Stimulated activated CD8-positive, alpha-beta memory T cell treated with anti-CD3 and anti-CD28 coated beads, Interleukin-4, amount 100 ng/mL, for 1 hour (primary cell): ENCODE data around the gene ACTN3.
A peak's percentile ranks its signal among the peaks of the same experiment; 100 is the strongest.
"Not testable (repeated sequence)": the region's sequence is repeated elsewhere in the genome, so short reads cannot be mapped to it uniquely, and the experiment has no call there.

Experiments used
- DNase-seq, 2 donors: peaks; one replicate each; pipeline ENCODE4 v3.0.0-alpha.2; 2020; ENCODE audit warnings: low read depth in 2 of 2, low spot score in 1 of 2

The ACTN3 gene

DNA sequence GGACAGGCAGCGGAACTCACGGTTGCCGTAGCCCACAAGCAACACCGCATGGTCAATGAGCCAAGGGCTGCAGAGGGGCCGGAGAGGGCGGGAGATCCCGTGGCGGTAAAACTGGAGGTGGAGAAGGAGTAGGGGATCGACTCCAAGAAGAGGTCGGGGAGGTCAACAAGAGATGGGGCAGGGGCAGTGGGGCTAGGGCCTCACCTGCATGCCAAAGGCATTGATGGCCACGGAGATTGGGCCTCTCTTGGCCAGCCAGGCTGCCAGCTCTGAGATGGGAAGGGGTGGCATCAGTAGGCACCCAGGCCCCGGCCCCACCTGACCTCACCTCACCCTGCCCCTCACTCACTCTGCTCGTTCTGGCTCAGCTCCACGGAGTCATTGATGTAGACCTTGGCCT is 17.8 kb downstream of the ACTN3 start:
- DNase-seq = no peak

DNA sequence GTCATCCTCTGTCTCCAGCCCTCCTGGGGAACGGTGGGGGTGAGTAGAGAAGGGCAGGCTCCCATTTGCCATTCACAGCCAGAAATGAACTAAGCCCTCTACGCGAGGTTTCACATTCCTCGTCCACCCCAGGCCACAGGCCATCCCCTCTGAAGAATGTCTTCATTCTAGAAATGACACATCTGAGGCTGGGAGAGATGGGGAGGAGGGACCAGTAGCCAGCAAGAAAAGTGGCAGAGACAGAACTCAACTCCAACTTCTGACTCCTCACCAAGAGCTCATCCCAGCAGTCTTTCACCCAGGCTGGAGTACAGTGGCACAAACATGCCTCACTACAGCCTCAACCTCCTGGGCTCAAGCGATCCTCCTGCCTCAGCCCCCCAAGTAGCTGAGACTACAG is 18.3 kb downstream of the ACTN3 start:
- DNase-seq = no peak

DNA sequence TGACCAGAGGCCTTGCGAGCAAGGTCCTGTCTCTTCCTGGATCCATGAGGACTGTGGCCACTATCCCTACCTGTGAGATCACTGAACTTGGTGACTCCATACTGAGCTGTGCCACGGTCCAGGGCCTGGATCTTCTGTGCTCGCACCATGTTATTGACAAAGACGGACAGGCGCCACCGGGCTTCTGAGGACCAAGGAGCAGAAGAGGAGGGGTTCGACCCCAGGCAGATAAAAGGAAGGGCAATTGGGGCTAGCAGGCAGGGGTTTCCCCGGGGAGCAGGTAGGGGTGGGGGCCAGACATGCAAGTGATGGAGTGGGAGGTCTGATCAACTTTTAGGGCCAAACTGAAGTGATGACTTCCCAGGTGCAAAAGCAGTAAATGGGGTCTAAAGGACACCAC is 19.5 kb downstream of the ACTN3 start:
- DNase-seq = no peak

DNA sequence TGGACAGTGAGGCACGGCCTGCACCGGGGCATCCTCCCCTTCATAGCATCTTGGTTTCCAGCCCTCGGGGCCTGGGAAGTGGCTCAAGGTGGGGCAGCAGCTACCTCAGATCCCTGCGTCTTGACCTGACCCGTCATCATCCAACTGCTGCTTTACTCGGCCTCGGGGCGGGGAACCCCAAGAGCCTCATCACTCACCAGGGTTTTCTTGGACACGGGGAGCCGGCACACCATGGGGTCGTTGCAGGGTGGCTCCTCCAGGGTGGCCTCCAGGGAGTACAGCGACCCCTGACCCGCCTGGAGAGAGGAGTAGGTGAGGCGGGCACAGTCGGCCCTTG is 21.1 kb downstream of the ACTN3 start:
- no peak for DNase-seq

DNA sequence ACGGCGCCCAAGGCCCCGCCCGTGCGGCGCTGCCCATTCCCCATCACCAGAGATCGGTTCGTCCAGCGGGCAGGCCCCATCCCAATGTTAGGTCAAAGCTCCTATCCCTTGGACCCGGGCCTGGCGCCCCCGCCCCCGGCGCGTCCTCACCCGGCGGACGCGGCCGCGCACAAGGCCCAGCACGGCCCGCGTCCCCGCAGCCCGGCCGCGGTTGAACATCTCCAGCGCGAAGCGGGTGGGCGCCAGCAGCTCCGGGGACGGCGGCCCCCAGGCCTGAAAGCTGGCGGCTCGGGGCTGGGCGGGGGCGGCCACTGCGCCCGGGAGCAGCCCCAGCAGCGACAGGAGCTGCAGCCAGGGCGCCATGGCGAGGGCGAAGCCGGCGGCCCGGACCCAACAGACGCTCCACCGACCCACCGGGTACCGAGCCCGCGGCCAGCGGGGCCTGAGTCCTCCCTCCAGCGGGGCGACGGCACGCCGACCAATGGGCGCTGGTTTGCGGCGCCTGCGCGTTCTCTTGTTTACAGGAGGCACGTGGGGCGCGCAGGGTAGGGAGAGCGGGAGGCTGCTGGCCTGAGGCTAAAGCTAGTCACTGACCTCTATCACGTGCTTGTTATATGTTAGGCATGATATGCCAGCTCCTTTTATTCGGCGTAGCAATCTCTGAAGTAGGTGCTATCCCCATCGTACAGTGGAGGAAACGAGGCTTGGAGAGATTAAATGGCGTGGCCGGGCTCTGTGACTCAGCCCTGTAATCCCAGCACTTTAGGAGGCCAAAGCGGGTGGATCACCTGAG is 21.6 kb downstream of the ACTN3 start, which contains the start of gene CTSF:
Gene CTSF (minus strand): TSS at position 483 of the 793 bp plus-strand sequence. CDS start 120 bp downstream, at position 363.
- DNase-seq = peak; percentile 41 to 50

DNA sequence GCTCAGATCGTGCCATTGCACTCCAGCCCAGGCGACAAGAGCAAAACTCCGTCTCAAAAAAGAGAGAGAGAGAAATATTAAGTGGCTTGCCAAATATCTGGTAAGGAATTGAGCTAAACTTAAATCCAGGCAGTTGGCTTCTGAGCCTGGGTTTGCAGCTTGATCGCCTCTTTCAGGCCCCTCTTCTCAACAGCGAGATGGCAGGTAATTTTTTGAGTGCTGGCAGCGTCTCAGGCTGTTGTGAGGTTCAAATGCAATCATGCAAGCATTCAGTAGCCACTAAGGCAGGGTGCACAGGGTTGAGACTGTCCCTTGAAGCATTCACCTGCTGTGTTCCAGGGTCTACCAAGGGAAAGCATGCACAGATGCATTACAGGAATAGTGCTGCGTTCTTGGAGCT is 22.4 kb downstream of the ACTN3 start:
- no peak for DNase-seq

DNA sequence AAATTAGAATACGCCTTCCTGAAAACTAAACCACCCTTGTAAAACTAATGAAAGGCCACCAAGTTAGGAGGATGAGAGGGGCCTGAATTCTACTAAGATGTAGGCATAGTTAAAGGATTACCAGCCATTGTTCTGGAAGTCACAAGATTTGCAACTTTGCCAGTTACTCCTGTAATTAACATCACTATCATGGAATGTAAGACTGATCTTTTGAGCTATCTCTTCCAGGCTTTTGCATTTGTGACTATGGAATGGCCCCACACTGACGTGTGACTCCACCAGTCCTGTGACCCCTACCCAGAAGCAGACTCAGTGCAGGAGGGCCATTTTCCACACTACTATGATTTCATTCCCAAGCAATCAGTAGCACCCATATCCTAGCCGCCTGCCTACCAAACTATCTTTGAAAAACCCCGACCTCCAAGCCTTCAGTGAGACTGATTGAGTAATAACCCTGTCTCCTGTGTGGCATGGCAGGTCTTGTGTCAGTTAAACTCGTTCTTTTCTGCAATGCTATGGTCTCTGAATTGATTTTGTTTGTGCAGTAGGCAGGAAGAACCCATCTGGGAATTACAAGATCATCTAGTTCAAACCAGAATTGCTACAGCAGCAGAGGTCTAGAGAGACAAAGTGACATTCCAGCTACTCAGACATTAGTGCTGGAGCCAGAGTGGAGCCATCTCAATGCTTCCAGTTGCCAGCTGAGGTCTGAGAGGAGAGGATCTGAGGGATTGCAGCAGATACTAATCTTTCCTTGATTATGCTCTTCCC is 23.6 kb downstream of the ACTN3 start:
- no peak for DNase-seq

DNA sequence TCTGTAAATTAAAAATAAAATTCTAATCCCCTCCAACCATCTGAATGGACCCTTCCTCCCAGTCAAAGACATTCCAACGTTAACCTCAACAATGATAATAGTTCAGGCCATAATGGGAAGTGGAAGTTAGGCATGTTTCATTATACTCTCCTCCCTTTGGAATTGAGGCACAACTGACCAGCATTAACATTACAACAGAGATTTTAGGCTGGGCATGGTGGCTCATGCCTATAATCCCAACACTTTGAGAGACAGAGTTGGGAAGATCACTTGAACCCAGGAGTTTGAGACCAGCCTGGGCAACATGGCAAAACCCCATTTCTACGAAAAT is 24.1 kb downstream of the ACTN3 start:
- DNase-seq = no peak

DNA sequence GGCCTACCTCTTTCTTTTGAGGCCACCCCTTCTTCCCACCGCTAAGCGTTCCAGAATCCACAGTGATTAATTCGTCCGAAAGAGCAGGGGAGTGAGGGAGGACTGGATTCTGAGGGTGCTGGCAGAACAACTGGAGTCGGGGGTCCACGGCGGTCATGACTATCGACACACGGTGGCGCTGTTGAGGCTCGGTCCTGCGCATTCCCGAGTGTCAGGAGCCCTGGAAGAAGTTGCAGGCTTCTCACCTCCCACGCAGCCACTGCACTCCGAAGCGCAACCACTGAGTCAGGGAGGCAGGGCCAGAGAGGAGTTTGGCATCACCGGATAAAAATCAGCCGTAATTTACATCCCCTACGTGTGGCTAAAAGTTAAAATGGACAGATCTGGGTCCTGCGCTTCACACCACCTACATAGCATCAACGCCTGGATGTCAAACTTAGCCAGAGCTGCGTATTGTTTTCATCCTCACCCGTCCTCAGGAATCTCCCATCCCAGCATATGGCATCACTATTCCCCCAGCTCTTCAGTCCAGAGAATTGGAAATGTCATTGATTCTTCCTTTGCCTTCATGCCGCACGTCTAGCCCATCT is 32.4 kb downstream of the ACTN3 start:
- DNase-seq = peak; percentile 53 to 68

DNA sequence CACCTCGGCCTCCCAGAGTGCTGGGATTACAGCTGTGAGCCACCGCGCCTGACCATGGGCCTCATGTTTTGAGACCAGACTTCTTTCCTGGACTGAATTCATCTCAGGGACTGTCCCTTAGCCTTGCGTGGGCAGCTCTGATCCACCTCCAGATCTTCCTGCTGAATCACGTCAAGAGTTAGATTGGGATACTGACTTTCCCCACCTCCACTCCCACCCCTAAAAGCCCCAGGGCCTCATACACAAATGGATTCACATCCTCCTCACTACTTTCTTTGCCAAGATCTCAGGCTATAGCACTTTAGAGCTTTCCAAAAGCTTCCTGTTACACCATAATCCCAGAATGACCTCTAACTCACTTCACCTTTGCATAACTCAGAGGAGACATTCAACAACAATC is 34.1 kb downstream of the ACTN3 start:
- no peak for DNase-seq

DNA sequence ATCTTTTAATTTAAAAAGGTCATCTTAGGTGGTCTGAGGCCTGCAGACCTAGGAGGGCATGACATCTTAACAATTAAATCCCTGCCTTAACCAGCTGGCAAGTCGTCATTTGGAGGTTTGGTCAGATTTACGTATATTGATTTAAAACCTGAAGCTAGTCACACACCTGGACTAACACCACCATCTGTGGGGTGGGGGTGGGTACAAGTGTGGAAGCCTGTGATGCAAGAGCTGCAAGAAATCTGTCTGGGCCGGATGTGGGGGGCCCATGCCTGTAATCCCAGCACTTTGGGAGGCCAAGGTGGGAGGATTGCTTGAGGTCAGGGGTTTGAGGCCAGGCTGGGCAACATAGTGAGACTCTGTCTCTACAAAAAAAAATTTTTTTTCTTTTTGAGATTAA is 34.6 kb downstream of the ACTN3 start:
- no peak for DNase-seq

DNA sequence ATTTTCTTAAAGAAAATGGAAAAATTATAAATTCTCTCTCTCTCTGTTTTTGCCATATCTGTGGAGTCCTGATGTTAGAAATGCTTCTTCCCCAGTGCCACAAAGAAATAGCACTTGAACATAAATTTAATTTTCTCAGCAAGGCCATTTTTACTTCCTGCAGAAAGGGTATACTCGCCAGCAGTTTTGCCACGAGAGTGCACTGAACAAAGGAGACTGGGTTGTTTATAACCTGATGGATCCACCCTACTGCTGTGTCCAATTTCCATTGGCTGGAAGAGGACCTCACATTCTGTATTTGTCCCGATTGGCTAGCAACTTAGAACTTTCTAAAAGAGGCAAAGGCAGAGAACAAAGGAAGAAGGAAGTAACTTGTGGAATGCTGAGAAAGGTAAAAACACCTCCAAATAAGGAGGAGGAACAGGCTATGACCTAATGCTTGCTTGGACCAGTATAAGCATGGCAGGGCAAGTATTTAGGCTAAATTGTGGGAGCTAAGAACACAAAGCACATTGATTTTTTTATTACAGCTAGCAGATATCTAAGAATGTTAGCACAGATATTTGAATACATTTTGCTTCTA is 36.0 kb downstream of the ACTN3 start:
- not testable (repeated sequence) for DNase-seq

DNA sequence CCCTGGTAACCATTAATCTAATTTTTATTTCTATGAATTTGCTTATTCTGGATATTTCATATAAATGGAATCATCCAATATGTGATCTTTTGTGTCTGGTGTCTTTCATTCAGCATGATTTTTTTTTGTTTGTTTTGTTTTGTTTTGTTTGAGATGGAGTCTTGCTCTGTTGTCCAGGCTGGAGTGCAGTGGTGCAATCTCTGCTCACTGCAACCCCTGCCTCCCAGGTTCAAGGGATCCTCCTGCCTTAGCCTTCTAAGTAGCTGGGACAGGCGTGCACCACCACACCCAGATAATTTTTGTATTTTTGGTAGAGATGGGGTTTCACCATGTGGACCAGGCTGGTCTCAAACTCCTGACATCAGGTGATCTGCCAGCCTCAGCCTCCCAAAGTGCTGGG is 38.7 kb downstream of the ACTN3 start:
- not testable (repeated sequence) for DNase-seq

DNA sequence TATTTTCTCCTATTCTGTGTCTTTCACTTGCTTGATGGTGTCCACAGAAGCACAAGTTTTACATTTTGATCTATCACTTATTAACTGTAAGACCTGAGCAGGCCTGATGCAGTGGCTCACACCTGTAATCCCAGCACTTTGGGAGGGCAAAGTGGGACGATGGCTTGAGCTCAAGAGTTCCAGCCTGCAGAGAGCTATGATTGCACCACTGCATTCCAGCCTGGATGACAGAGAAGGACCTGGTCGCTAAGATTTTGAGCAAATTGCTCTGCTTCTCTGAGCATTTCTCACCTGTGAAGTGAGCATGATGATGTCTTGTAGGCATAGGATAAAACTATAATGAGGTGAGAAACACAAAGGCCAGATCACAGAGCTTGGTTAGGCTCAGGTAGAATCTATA is 39.4 kb downstream of the ACTN3 start:
- DNase-seq = no peak

DNA sequence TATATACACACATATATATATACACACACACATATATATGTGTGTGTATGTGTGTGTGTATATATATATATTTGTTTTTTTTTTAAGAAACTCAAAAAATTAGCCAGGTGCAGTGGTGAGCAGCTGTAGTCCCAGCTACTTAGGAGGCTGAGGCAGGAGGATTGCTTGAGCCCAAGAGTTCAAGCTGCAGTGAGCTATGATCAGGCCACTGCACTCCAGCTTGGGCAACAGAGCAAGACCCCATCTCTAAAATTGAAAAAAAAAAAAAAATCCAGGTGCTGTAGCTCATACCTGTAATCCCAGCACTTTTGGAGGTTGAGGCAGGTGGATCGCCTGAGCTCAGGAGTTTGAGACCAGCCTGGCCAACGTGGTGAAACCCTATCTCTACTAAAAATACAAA is 42.6 kb downstream of the ACTN3 start:
- DNase-seq = not testable (repeated sequence)

DNA sequence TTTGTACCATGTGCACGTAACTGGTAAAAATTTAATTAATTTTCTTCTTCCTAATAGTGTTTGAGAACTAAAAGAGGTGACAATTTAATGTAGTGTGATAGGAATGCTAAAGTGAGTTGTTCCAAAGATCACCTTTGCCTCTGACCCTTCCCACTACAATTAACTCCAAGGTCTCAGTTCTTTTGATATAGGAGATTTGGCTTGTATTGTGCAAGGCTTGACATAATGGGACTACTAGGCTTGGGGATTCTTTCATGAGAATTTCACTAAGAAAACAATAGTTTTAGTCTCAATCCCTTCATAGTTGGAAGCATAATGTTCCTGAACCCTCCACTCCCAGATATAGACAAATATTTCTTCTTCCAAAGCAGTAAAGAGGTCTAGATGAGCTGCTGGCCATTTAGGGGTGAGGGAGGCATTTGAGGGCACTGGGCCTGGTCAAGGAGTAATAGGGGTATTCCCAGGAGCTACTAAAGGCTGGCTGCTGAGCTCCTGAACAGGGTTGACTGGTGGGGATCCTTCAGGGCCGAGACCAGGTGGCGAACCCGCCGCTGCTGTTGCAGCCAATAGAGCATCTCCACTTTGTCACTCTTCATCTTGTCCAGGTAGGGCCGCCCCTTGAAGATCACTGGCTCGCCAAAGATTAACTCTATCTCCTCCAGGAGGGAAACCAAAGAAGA is 43.4 kb downstream of the ACTN3 start:
- DNase-seq = no peak

DNA sequence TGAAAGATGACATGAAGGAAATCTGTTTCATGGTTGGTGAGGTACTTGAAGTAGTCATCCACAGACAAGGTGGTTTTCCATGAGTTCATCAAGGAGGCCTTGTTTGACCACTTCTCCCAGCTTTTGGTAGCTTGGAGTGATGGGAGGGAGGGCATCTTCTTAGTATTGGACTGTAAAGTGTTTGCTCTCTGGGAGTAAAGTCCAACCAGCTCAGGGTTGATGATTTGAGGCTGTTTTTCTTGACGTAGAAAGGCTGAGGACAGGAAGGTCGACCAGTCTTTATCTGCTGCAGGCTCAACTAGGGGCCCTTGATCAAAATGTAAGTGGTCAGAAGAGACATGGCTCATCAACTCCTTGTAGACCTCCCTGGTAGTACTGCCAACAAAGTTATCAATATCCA is 44.5 kb downstream of the ACTN3 start:
- DNase-seq = no peak

DNA sequence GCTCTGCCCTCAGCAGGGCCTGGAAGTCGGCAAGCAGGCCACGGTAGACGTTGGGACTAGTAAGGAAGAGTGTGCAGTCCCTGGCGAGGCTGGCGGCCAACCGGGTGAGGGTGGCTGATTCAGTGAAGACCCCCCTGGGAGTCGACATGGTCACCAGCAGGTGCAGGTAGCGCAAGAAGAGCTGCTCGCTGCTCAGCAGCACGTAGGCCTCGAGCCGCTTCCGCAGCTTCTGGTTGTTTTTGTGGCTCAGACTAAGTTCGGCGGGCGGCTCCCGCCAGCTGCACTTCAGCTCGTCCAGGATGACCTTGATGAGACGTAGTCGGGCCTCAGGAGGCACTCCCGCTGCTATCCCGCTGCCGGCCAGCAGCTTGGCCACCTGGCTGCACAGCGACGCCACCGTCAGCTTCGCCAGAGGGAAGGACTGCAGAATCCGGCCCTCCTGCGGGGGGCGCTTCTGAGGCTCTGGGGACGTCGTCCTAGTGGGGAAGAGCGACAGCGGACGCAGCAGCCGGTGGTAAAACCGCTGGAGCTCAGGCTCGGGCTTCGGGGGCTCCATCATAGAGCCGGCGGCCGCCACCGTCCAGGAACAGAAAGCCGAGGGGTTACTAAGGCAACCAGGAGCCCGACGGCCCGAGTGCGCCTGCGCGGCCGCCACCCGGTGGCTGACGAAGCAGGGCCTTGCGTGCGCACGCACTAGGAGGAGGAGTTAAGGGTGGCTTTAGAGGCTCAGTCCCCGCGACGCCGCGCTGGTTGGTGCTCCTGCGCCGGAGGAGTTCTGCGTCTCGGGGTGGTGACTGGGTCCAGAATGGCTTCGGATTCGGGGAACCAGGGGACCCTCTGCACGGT is 46.0 kb downstream of the ACTN3 start, which contains the start of the genes CCDC87 and CCS:
Gene CCDC87 (minus strand): TSS at position 607 of the 846 bp plus-strand sequence. CDS start 48 bp downstream, at position 559.
Gene CCS (plus strand): TSS at position 729 of the 846 bp plus-strand sequence. CDS start 77 bp downstream, at position 806.
- DNase-seq = peak; percentile 98 to 99

DNA sequence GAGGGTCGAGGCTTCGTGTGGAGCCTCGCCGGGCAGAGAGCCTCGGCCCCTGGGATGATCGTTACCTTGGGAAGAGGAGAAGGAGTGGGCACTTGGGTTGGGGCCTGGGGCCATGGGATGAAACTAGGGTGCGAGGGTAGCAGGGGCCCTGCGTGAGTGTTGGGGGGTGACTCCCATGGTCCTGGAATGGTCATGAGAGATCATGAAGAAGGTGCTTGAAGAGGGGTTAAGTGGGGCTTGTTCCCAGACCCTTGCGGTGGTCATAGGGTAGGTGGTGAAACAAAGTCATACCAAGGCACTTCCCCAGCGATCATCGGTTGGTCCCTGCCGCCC is 46.6 kb downstream of the ACTN3 start:
- DNase-seq = no peak

DNA sequence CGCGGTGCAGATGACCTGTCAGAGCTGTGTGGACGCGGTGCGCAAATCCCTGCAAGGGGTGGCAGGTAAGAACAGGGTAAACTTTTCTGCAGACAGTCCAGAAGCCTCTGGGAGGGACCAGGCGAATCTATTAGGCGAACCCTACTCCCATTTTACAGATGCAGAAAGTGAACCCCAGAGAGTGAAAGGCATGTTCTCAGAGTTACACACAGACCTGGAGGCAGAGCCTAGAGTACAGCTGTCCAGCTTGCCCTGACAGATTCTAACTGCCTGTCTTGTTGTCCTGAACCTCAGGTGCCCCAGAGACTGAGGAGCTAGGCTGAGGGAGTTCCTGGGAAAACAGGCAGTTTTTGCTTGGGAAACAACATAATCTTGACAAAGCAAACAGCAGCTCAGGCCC is 46.9 kb downstream of the ACTN3 start:
- DNase-seq = no peak
